CD14-positive monocyte (primary cell): ENCODE results near the gene LMNTD2. TPM values are rescaled to one million over a fixed set of nuclear protein-coding genes. Genes with fewer than 3 reads are reported as not detected.

ENCODE experiments used
- DNase-seq, 3 donors: peaks; one replicate each; pipeline ENCODE4 v3.0.0-alpha.2; 2011 to 2022
- H2AFZ ChIP-seq: 2 replicates; pipeline ENCODE4 v1.6.0; 2012; ENCODE audit warnings: mild to moderate bottlenecking, low read depth, low read length, inconsistent platforms; ENCODE audit not compliant: insufficient read depth, poor library complexity, severe bottlenecking
- H3K27ac ChIP-seq, 2 donors: 1 replicate in 1 of 2; 2 replicates in 1 of 2; pipeline ENCODE4 v1.5.1; 2012 to 2013; ENCODE audit warnings: low read length in 2 of 2, control low read depth in 1 of 2, inconsistent platforms in 1 of 2, low read depth in 1 of 2, mild to moderate bottlenecking in 1 of 2
- H3K27me3 ChIP-seq, 2 donors: one replicate each; pipeline versions ENCODE4 v1.6.0 to v1.6.1; 2011 to 2013; ENCODE audit warnings: low read length in 2 of 2; ENCODE audit not compliant: control insufficient read depth in 2 of 2, insufficient read depth in 2 of 2
- H3K36me3 ChIP-seq, 2 donors: replicated peaks in 1 of 2; 1 replicate in 1 of 2; 2 replicates in 1 of 2; pipeline versions ENCODE4 v1.5.1 to v1.6.1; 2012 to 2013; ENCODE audit warnings: low read length in 2 of 2, control low read depth in 1 of 2, inconsistent platforms in 1 of 2, mild to moderate bottlenecking in 1 of 2; ENCODE audit not compliant: insufficient read depth in 2 of 2, control insufficient read depth in 1 of 2
- H3K4me1 ChIP-seq, 2 donors: 1 replicate in 1 of 2; 2 replicates in 1 of 2; pipeline versions ENCODE4 v1.5.1 to v1.6.1; 2012 to 2013; ENCODE audit warnings: low read length in 2 of 2, control low read depth in 1 of 2, inconsistent platforms in 1 of 2, mild to moderate bottlenecking in 1 of 2, moderate library complexity in 1 of 2; ENCODE audit not compliant: insufficient read depth in 2 of 2, control insufficient read depth in 1 of 2
- H3K4me2 ChIP-seq: replicated peaks from 2 replicates; pipeline ENCODE3; 2012; ENCODE audit warnings: low read length, moderate library complexity, mild to moderate bottlenecking; ENCODE audit not compliant: poor library complexity, severe bottlenecking; ENCODE audit errors: extremely low read depth
- H3K4me3 ChIP-seq, 3 experiments: fragments of 200-600 bp in 1 of 3; sonication (generic) in 1 of 3; replicated peaks in 1 of 3; 1 replicate in 2 of 3; 2 replicates in 1 of 3; pipeline ENCODE4 v1.5.1; 2011 to 2013; ENCODE audit warnings: low read length in 3 of 3, mild to moderate bottlenecking in 3 of 3, control low read depth in 2 of 3, low read depth in 2 of 3, inconsistent platforms in 1 of 3, moderate library complexity in 1 of 3
- H3K79me2 ChIP-seq: 2 replicates; pipeline ENCODE4 v1.6.0; 2012; ENCODE audit warnings: mild to moderate bottlenecking, control low read depth, inconsistent platforms, low read length, moderate library complexity; ENCODE audit not compliant: insufficient read depth
- H3K9ac ChIP-seq: 2 replicates; pipeline ENCODE4 v1.6.0; 2017; ENCODE audit warnings: low read length, mild to moderate bottlenecking; ENCODE audit not compliant: insufficient read depth, poor library complexity, severe bottlenecking
- H3K9me3 ChIP-seq, 2 donors: replicated peaks in 1 of 2; 1 replicate in 1 of 2; 2 replicates in 1 of 2; pipeline versions ENCODE4 v1.5.1 to v1.6.1; 2012 to 2013; ENCODE audit warnings: low read length in 2 of 2, control low read depth in 1 of 2; ENCODE audit not compliant: control insufficient read depth in 1 of 2, insufficient read depth in 1 of 2
- H4K20me1 ChIP-seq: 2 replicates; pipeline ENCODE4 v1.6.0; 2012; ENCODE audit warnings: mild to moderate bottlenecking, low read length, control low read depth, moderate library complexity; ENCODE audit not compliant: insufficient read depth
- H3K27ac Mint-ChIP-seq, 7 donors: one replicate each; pipeline ENCODE4 v1.8.0; 2020; ENCODE audit warnings: mild to moderate bottlenecking in 7 of 7, mixed read lengths in 7 of 7, moderate library complexity in 6 of 7, inconsistent platforms in 2 of 7
- H3K27me3 Mint-ChIP-seq, 3 donors: one replicate each; pipeline ENCODE4 v1.8.0; 2021 to 2022; ENCODE audit warnings: low read depth in 3 of 3, mild to moderate bottlenecking in 3 of 3, mixed read lengths in 3 of 3, moderate library complexity in 3 of 3, inconsistent platforms in 1 of 3
- H3K36me3 Mint-ChIP-seq, 2 donors: one replicate each; pipeline ENCODE4 v1.8.0; 2020; ENCODE audit warnings: mixed read lengths in 2 of 2, inconsistent platforms in 1 of 2, mild to moderate bottlenecking in 1 of 2
- H3K4me1 Mint-ChIP-seq: one replicate; pipeline ENCODE4 v1.8.0; 2020; ENCODE audit warnings: mild to moderate bottlenecking, mixed read lengths
- H3K4me3 Mint-ChIP-seq, 2 donors: one replicate each; pipeline ENCODE4 v1.8.0; 2020; ENCODE audit warnings: mild to moderate bottlenecking in 2 of 2, mixed read lengths in 2 of 2, moderate library complexity in 1 of 2
- H3K9me3 Mint-ChIP-seq, 7 donors: one replicate each; pipeline ENCODE4 v1.8.0; 2020 to 2022; ENCODE audit warnings: mixed read lengths in 7 of 7, mild to moderate bottlenecking in 6 of 7, moderate library complexity in 6 of 7, inconsistent platforms in 2 of 7
- CTCF ChIP-seq: fragments of 200-600 bp; IDR thresholded peaks from one replicate; pipeline ENCODE4 v1.8.0; 2022; ENCODE audit warnings: antibody characterized with exemption, mild to moderate bottlenecking
- WGBS: methylation state at CpG from one replicate; pipeline ENCODE4 v1.1.5; 2013; ENCODE audit warnings: missing lambda C conversion rate; ENCODE audit not compliant: insufficient coverage; 5-methylcytosine and 5-hydroxymethylcytosine counted together
- intact Hi-C, 2 donors: fragments of 100-400 bp; cut with micrococcal nuclease; formaldehyde crosslinking; loops; one replicate each; pipeline versions ENCODE4 v1.15.0 to v1.15.1; 2023
- polyA plus RNA-seq, 3 donors: library from polyadenylated mRNA; depleted of rRNA in 1 of 3; unstranded in 2 of 3; stranded (reverse) in 1 of 3; fragments of 300-500 nt in 2 of 3; fragments of >200 nt in 1 of 3; fragmentation: Illumina TruSeq in 2 of 3; gene quantifications; 1 replicate in 2 of 3; 2 replicates in 1 of 3; pipeline ENCODE4 v1.2.3, GENCODE V29; 2012 to 2021

The LMNTD2 gene
- polyA plus RNA-seq, 3 donors: 0.67 to 10.6 (median 1.2) TPM

GRCh38 chr11:514606-515005 is 45.9 kb downstream of the LMNTD2 start:
- no peaks in the 10 kb centered on the region for H3K27me3 ChIP-seq
- H3K9me3 ChIP-seq: peaks cover 5 to 16% of the 10 kb centered on the region in 2 donors
- H3K27ac Mint-ChIP-seq: peak overlapping the region in 1 of 7 donors; percentile 68
- H3K27ac ChIP-seq: no peak overlapping the region
- H3K4me3 Mint-ChIP-seq: no peak overlapping the region
- peaks cover 30% of the 10 kb centered on the region for H3K4me1 Mint-ChIP-seq
- 17% methylated on average over 7 of the region's 10 CpGs for WGBS
- H3K9ac ChIP-seq: no peak overlapping the region
- H3K27me3 Mint-ChIP-seq: peaks cover 0 to 5% (median 3%) of the 10 kb centered on the region in 3 donors
- H3K36me3 ChIP-seq: peaks cover 0 to 7% of the 10 kb centered on the region in 2 donors
- peaks cover 25 to 27% of the 10 kb centered on the region in 2 donors for H3K4me1 ChIP-seq
- no peak overlapping the region for H3K4me2 ChIP-seq
- H3K36me3 Mint-ChIP-seq: peaks cover 18 to 52% of the 10 kb centered on the region in 2 donors
- DNase-seq: peak in 1 of 3 donors; percentile 23
- no peak for TF ChIP-seq CTCF
- H2AFZ ChIP-seq: no peak overlapping the region
- H4K20me1 ChIP-seq: no peaks in the 10 kb centered on the region
- H3K4me3 ChIP-seq: no peak overlapping the region
- intact Hi-C loops: no loop called here
- H3K79me2 ChIP-seq: no peaks in the 10 kb centered on the region
- peaks cover 12 to 19% (median 13%) of the 10 kb centered on the region in 7 donors for H3K9me3 Mint-ChIP-seq

GRCh38 chr11:512761-513595 is 47.6 kb downstream of the LMNTD2 start:
- TF ChIP-seq CTCF: no peak
- Histone ChIP-seq H3K4me1 (peaks cover 18 to 23% of the 10 kb centered on the region in 2 donors), H3K9ac (no peak overlapping the region), H3K4me3 (no peak overlapping the region), H3K79me2 (peaks cover 5% of the 10 kb centered on the region), H3K27me3 (no peaks in the 10 kb centered on the region), H3K4me2 (no peak overlapping the region), H3K36me3 (peaks cover 0 to 15% of the 10 kb centered on the region in 2 donors), H2AFZ (no peak overlapping the region), H3K27ac (no peak overlapping the region), H4K20me1 (no peaks in the 10 kb centered on the region), H3K9me3 (peaks cover 5 to 16% of the 10 kb centered on the region in 2 donors)
- Mint-ChIP-seq H3K27ac (peak overlapping the region in 5 of 7 donors; percentile 55 to 86 (median 64)), H3K27me3 (peaks cover 0 to 3% (median 0%) of the 10 kb centered on the region in 3 donors), H3K9me3 (peaks cover 12 to 19% (median 13%) of the 10 kb centered on the region in 7 donors), H3K4me1 (peaks cover 27% of the 10 kb centered on the region), H3K36me3 (peaks cover 18 to 63% of the 10 kb centered on the region in 2 donors), H3K4me3 (no peak overlapping the region)
- 92% methylated on average over 22 of the region's 29 CpGs for WGBS
- intact Hi-C loops: no loop called here
- DNase-seq: no peak
